Activated naive CD4-positive, alpha-beta T cell treated with anti-CD3 and anti-CD28 coated beads, Interleukin-2, amount 50 U/mL, for 16 hours (primary cell): ENCODE results near the gene OSMR.

Source experiments
- DNase-seq: peaks from one replicate; pipeline ENCODE4 v3.0.0-alpha.2; 2020

OSMR gene

GRCh38 chr5:38932854-38933408 lies 87.1 kb downstream of the OSMR start:
- no peak for DNase-seq

- no peak for DNase-seq
Measured at GRCh38 chr5:38935437-38935836, 89.6 kb downstream of the OSMR start.

- DNase-seq = no peak
Measured at GRCh38 chr5:38936269-38936668, 90.5 kb downstream of the OSMR start.

GRCh38 chr5:38938424-38938823 lies 92.6 kb downstream of the OSMR start:
- no peak for DNase-seq

GRCh38 chr5:38938973-38939372 lies 93.2 kb downstream of the OSMR start:
- DNase-seq = no peak

- DNase-seq = no peak
Measured at GRCh38 chr5:38940230-38940858, 94.5 kb downstream of the OSMR start.

- no peak for DNase-seq
Measured at GRCh38 chr5:38941912-38942311, 96.1 kb downstream of the OSMR start.

- DNase-seq = no peak
Measured at GRCh38 chr5:38944282-38944681, 98.5 kb downstream of the OSMR start.

GRCh38 chr5:38948501-38948900 lies 102.7 kb downstream of the OSMR start:
- DNase-seq = no peak

- no peak for DNase-seq
Measured at GRCh38 chr5:38953426-38954012, 107.7 kb downstream of the OSMR start.

- no peak for DNase-seq
Measured at GRCh38 chr5:38961691-38962090, 115.9 kb downstream of the OSMR start.

GRCh38 chr5:38968665-38969064 lies 122.9 kb downstream of the OSMR start:
- no peak for DNase-seq

- no peak for DNase-seq
Measured at GRCh38 chr5:38978036-38978435, 132.2 kb downstream of the OSMR start.

GRCh38 chr5:38979535-38979934 lies 133.7 kb downstream of the OSMR start:
- DNase-seq = no peak
